ENCODE data around the gene KLRK1. TPM values are rescaled to one million over a fixed set of nuclear protein-coding genes. Genes with fewer than 3 reads are reported as not detected.
"Not testable (repeated sequence)": the region's sequence is repeated elsewhere in the genome, so short reads cannot be mapped to it uniquely, and the experiment has no call there.

KLRK1 gene
- total RNA-seq, 2 donors from 2014 or later, result 0.78 to 2.0 TPM

DNA sequence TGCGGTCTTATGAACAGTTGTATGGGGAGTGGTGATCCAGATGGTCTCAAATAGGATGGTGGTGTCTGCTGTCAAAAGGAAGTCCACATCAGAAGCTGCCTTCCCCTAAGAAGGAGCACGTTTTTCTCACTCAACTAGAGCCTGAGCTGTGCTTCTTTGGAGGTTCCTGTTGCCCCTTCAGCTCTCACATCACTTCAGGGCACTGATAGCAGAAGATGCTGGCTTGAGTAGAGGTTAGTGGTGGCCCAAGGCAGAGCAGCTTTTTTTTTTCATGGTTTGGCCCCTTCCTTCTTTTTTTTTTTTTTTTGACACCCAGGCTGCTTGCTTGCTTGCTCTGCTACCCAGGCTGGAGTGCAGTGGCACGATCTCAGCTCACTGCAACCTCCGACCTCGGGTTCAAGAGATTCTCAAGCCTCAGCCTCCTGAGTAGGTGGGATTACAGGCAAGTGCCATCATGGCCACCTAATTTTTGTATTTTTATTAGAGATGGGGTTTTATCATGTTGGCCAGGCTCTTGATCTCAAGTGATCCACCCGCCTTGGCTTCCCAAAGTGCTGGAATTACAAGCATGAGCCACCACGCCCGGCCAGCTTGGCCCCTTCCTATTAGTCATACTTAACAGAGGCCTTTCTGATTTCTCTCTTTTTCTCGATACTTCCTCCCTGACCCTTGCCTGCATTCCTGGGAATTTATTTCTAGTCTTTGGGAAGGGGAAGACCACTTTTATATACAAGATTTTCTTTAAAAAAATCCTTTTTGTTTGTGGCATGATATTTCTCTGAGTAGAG is 50.6 kb downstream of the KLRK1 start:
- no peaks in the 10 kb centered on the region for H3K36me3 Mint-ChIP-seq (ENCODE audit: low read depth)
- no peak overlapping the region for H3K27ac Mint-ChIP-seq
- no peak overlapping the region for H3K4me3 Mint-ChIP-seq
- no peaks in the 10 kb centered on the region for H3K4me1 Mint-ChIP-seq
- ATAC-seq (no peak), DNase-seq (no peak)
- H3K27me3 Mint-ChIP-seq, result peaks cover 7% of the 10 kb centered on the region
- no peaks in the 10 kb centered on the region for H3K9me3 ChIP-seq (ENCODE audit: control insufficient read depth, low read length, poor library complexity, severe bottlenecking)

DNA sequence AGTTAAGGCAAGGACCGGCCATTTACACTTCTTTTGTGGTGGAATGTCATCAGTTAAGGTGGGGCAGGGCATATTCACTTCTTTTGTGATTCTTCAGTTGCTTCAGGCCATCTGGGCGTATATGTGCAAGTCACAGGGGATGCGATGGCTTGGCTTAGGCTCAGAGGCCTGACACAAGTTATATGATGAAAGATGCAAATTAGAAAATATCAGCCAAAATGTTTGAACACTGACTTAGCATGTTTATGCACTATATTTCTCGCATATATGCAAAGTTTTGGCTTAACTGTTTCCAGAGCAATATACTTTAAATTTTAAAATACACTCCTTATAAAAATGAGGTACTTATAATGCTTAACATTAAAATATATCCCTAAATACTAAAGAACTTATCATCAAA is 51.4 kb downstream of the KLRK1 start:
- not testable (repeated sequence) for H3K4me3 Mint-ChIP-seq; ATAC-seq; H3K4me1 Mint-ChIP-seq; H3K27me3 Mint-ChIP-seq; DNase-seq; H3K36me3 Mint-ChIP-seq (ENCODE audit: low read depth); H3K9me3 ChIP-seq (ENCODE audit: control insufficient read depth, low read length, poor library complexity, severe bottlenecking); H3K27ac Mint-ChIP-seq

GRCh38 chr12:10336196-10336595 is 53.6 kb downstream of the KLRK1 start:
- H3K36me3 Mint-ChIP-seq (ENCODE audit: low read depth); H3K4me3 Mint-ChIP-seq; DNase-seq; ATAC-seq; H3K9me3 ChIP-seq (ENCODE audit: control insufficient read depth, low read length, poor library complexity, severe bottlenecking); H3K4me1 Mint-ChIP-seq; H3K27ac Mint-ChIP-seq: not testable (repeated sequence)
- H3K27me3 Mint-ChIP-seq, result peaks cover 12% of the 10 kb centered on the region

GRCh38 chr12:10331642-10332239 is 58.1 kb downstream of the KLRK1 start:
- Mint-ChIP-seq H3K27ac (no peak overlapping the region), H3K27me3 (peaks cover 9% of the 10 kb centered on the region), H3K36me3 (ENCODE audit: low read depth) (no peaks in the 10 kb centered on the region), H3K4me1 (no peaks in the 10 kb centered on the region), H3K4me3 (no peak overlapping the region)
- H3K9me3 ChIP-seq (ENCODE audit: control insufficient read depth, low read length, poor library complexity, severe bottlenecking), result no peaks in the 10 kb centered on the region
- DNase-seq (no peak), ATAC-seq (no peak)

DNA sequence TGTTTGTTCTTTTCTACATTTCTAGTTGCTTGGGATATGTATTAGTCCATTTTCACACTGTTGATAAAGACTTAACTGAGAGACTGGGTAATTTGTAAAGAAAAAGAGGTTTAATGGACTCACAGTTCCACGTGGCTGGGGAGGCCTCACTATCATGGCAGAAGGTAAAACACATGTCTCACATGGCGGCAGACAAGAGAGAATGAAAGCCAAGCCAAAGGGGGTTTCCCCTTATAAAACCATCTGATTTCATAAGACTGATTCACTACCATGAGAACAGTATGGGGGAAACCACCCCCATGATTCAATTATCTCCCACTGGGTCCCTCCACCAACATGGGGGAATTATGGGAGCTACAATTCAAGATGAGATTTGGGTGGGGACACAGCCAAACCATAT is 61.1 kb downstream of the KLRK1 start:
- H3K4me3 Mint-ChIP-seq; H3K4me1 Mint-ChIP-seq; H3K9me3 ChIP-seq (ENCODE audit: control insufficient read depth, low read length, poor library complexity, severe bottlenecking); DNase-seq; H3K27me3 Mint-ChIP-seq; H3K36me3 Mint-ChIP-seq (ENCODE audit: low read depth); ATAC-seq; H3K27ac Mint-ChIP-seq: not testable (repeated sequence)

Other genes with a start within 250 kb of the KLRK1 start
- under 1 TPM in 1 of 2 donors, not detected in 1; 0.15 TPM for gene OLR1, start 217.9 kb downstream of the KLRK1 start, total RNA-seq
- gene TMEM52B, start 211.0 kb downstream of the KLRK1 start, total RNA-seq, result not detected
- gene GABARAPL1, start 177.2 kb downstream of the KLRK1 start, total RNA-seq, result 100 to 1,000 TPM; 104 to 110 TPM
- gene KLRD1, start 82.2 kb downstream of the KLRK1 start, total RNA-seq, result 1 to 10 TPM in 1 of 2 donors, not detected in 1; 1.3 TPM
- not detected for gene KLRC4, start 19.7 kb upstream of the KLRK1 start, total RNA-seq
- gene KLRC3, start 30.6 kb upstream of the KLRK1 start, total RNA-seq, result not detected
- not detected for gene KLRC2, start 46.0 kb upstream of the KLRK1 start, total RNA-seq
- not detected for gene KLRC1, start 63.3 kb upstream of the KLRK1 start, total RNA-seq
- under 1 TPM; 0.45 to 0.50 TPM for gene EIF2S3B, start 115.8 kb upstream of the KLRK1 start, total RNA-seq
- gene MAGOHB, start 223.6 kb upstream of the KLRK1 start, total RNA-seq, result 10 to 100 TPM; 10.6 to 11.1 TPM

Measured in T-helper 17 cell (primary cell).